Left lung (tissue), 10 donors: ENCODE results near the gene SPRING1. TPM values are rescaled to one million over a fixed set of nuclear protein-coding genes. Genes with fewer than 3 reads are reported as not detected.
A peak's percentile ranks its signal among the peaks of the same experiment; 100 is the strongest.

Experiments
- ATAC-seq: fragments of 200-7000 bp; cut with Tn5 transposase; one replicate; pipeline ENCODE4 v1.9.1; 2020; ENCODE audit warnings: moderate library complexity
- DNase-seq, 4 donors: peaks; one replicate each; pipeline ENCODE4 v3.0.0-alpha.2; 2013 to 2020
- H3K27ac ChIP-seq, 2 donors: fragments of 200-600 bp; sonication (generic) in 1 of 2; one replicate each; pipeline versions ENCODE4 v1.5.0 to v1.8.0; 2020 to 2021
- H3K27me3 ChIP-seq, 2 donors: fragments of 200-600 bp; sonication (generic) in 1 of 2; one replicate each; pipeline versions ENCODE4 v1.5.0 to v1.8.0; 2020 to 2021
- H3K36me3 ChIP-seq, 2 donors: fragments of 200-600 bp; sonication (generic) in 1 of 2; one replicate each; pipeline versions ENCODE4 v1.5.0 to v1.8.0; 2020 to 2021
- H3K4me1 ChIP-seq, 2 donors: fragments of 200-600 bp; one replicate each; pipeline ENCODE4 v1.8.0; 2021
- H3K4me3 ChIP-seq, 2 donors: fragments of 200-600 bp; sonication (generic) in 1 of 2; one replicate each; pipeline versions ENCODE4 v1.5.0 to v1.8.0; 2020 to 2021; ENCODE audit warnings: mild to moderate bottlenecking in 1 of 2
- H3K9me3 ChIP-seq, 2 donors: fragments of 200-600 bp; sonication (generic) in 1 of 2; one replicate each; pipeline versions ENCODE4 v1.5.0 to v1.8.0; 2020 to 2021
- CTCF ChIP-seq, 2 donors: fragments of 200-600 bp; sonication (generic) in 1 of 2; IDR thresholded peaks; one replicate each; pipeline versions ENCODE4 v1.5.0 to v1.8.0; 2021; ENCODE audit warnings: antibody characterized with exemption in 2 of 2
- intact Hi-C, 2 donors: fragments of 100-400 bp; cut with DNase I; formaldehyde crosslinking; loops; one replicate each; pipeline versions ENCODE4 v1.11.2 to v1.14.2; 2022
- polyA plus RNA-seq, 6 donors: library from polyadenylated mRNA; unstranded; fragments of 120-200 nt; gene quantifications; one replicate each; pipeline ENCODE4 v1.2.1, GENCODE V29; 2013; ENCODE audit not compliant: insufficient read length in 6 of 6
- total RNA-seq, 2 donors: library from RNA; stranded (reverse); fragmentation: NEBNext Ultra II Directional; extraction: Animal tissue kit (Norgen Biotek cat#: 25700); gene quantifications; one replicate each; pipeline ENCODE4 v1.2.1, GENCODE V29; 2021
- donor health status: DM: no; HTN: yes; CAD: no.
- donor health status: DM: no; HTN: no; CAD: no.

Gene SPRING1
- total and polyA plus RNA-seq, 8 donors: 20.7 to 90.5 (median 31.1) TPM

- H3K36me3 ChIP-seq: no peaks in the 10 kb centered on the region
- no peak overlapping the region for H3K27ac ChIP-seq
- peaks cover 9 to 17% of the 10 kb centered on the region in 2 donors for H3K27me3 ChIP-seq
- H3K4me1 ChIP-seq: peaks cover 12 to 17% of the 10 kb centered on the region in 2 donors
- no peak overlapping the region for H3K4me3 ChIP-seq
- peak; percentile 67 for ATAC-seq
- no peak for DNase-seq
- intact Hi-C loops: no loop called here
- no peak for TF ChIP-seq CTCF (IDR thresholded peaks at IDR 0.05)
- H3K9me3 ChIP-seq: no peaks in the 10 kb centered on the region
Observed at GRCh38 chr12:116692605-116693004, 45.3 kb downstream of the SPRING1 start.

- H3K9me3 ChIP-seq: no peaks in the 10 kb centered on the region
- no peak for TF ChIP-seq CTCF (IDR thresholded peaks at IDR 0.05)
- ATAC-seq (no peak), DNase-seq (no peak)
- H3K4me3 ChIP-seq: no peak overlapping the region
- H3K27ac ChIP-seq: no peak overlapping the region
- H3K36me3 ChIP-seq: no peaks in the 10 kb centered on the region
- H3K4me1 ChIP-seq: peaks cover 12 to 17% of the 10 kb centered on the region in 2 donors
- peaks cover 9 to 17% of the 10 kb centered on the region in 2 donors for H3K27me3 ChIP-seq
- intact Hi-C loops: no loop called here
Observed at GRCh38 chr12:116691636-116692035, 46.2 kb downstream of the SPRING1 start.

- Histone ChIP-seq H3K27me3 (peaks cover 9 to 17% of the 10 kb centered on the region in 2 donors), H3K4me1 (peaks cover 12 to 17% of the 10 kb centered on the region in 2 donors), H3K9me3 (no peaks in the 10 kb centered on the region), H3K36me3 (no peaks in the 10 kb centered on the region), H3K27ac (no peak overlapping the region), H3K4me3 (no peak overlapping the region)
- ATAC-seq (no peak), DNase-seq (no peak)
- intact Hi-C loops: no loop called here
- no peak for TF ChIP-seq CTCF (IDR thresholded peaks at IDR 0.05)
Observed at GRCh38 chr12:116691205-116691604, 46.7 kb downstream of the SPRING1 start.

GRCh38 chr12:116689979-116690744 lies 47.7 kb downstream of the SPRING1 start:
- H3K9me3 ChIP-seq: no peaks in the 10 kb centered on the region
- no peak overlapping the region for H3K4me3 ChIP-seq
- H3K4me1 ChIP-seq: peaks cover 12 to 17% of the 10 kb centered on the region in 2 donors
- no peak overlapping the region for H3K27ac ChIP-seq
- intact Hi-C loops: no loop called here
- peaks cover 9 to 17% of the 10 kb centered on the region in 2 donors for H3K27me3 ChIP-seq
- ATAC-seq (no peak), DNase-seq (no peak)
- H3K36me3 ChIP-seq: no peaks in the 10 kb centered on the region
- no peak for TF ChIP-seq CTCF (IDR thresholded peaks at IDR 0.05)

- H3K27me3 ChIP-seq: peaks cover 9 to 17% of the 10 kb centered on the region in 2 donors
- H3K4me3 ChIP-seq: no peak overlapping the region
- H3K9me3 ChIP-seq: no peaks in the 10 kb centered on the region
- intact Hi-C loops: no loop called here
- H3K36me3 ChIP-seq: no peaks in the 10 kb centered on the region
- DNase-seq: no peak
- H3K4me1 ChIP-seq: peaks cover 12 to 17% of the 10 kb centered on the region in 2 donors
- ATAC-seq: no peak
- H3K27ac ChIP-seq: no peak overlapping the region
- TF ChIP-seq CTCF (IDR thresholded peaks at IDR 0.05): no peak
Observed at GRCh38 chr12:116689521-116689920, 48.3 kb downstream of the SPRING1 start.

Other genes with a start within 250 kb of the SPRING1 start
- 1 to 10 TPM in 1 of 2 donors, not detected in 1; 1.5 TPM for gene MAP1LC3B2, start 178.7 kb downstream of the SPRING1 start, total RNA-seq
- gene MAP1LC3B2, start 178.7 kb downstream of the SPRING1 start, polyA plus RNA-seq: 10 to 100 TPM in 1 of 6 donors, 1 to 10 TPM in 5; 4.8 to 10.5 (median 5.8) TPM
- gene RNFT2, start 246 bp upstream of the SPRING1 start, total RNA-seq: 1 to 10 TPM; 5.3 to 5.5 TPM
- gene RNFT2, start 246 bp upstream of the SPRING1 start, polyA plus RNA-seq: 1 to 10 TPM; 3.4 to 4.2 (median 3.9) TPM
- under 1 TPM; 0.10 to 0.12 TPM for gene HRK, start 143.4 kb upstream of the SPRING1 start, total RNA-seq
- under 1 TPM; 0.06 to 0.34 (median 0.21) TPM for gene HRK, start 143.4 kb upstream of the SPRING1 start, polyA plus RNA-seq
- gene FBXW8, start 172.9 kb upstream of the SPRING1 start, total RNA-seq: 10 to 100 TPM; 16.0 to 17.0 TPM
- gene FBXW8, start 172.9 kb upstream of the SPRING1 start, polyA plus RNA-seq: 10 to 100 TPM; 22.4 to 28.4 (median 26.3) TPM